Posterior vena cava (tissue), 2 donors: ENCODE data around the gene ATXN7L3. TPM values are rescaled to one million over a fixed set of nuclear protein-coding genes. Genes with fewer than 3 reads are reported as not detected.
"Not testable (repeated sequence)": the region's sequence is repeated elsewhere in the genome, so short reads cannot be mapped to it uniquely, and the experiment has no call there.

Experiments
- DNase-seq: peaks from one replicate; pipeline ENCODE4 v3.0.0-alpha.2; 2020; ENCODE audit warnings: low spot score
- intact Hi-C, 2 donors: fragments of 100-400 bp; cut with DNase I; formaldehyde crosslinking; loops; one replicate each; pipeline versions ENCODE4 v1.14.1 to v1.14.2; 2022 to 2023
- microRNA-seq, 2 donors: library from miRNA; unstranded; fragments of <30 nt; microRNA quantifications; one replicate each; pipeline ENCODE4 v1.2.0, GENCODE V29; 2020 to 2021; ENCODE audit warnings: borderline microRNAs expressed in 2 of 2
- total RNA-seq, 2 donors: library from RNA; stranded (reverse); fragmentation: NEBNext Ultra II Directional; extraction: Animal tissue kit (Norgen Biotek cat#: 25700); gene quantifications; one replicate each; pipeline ENCODE4 v1.2.1, GENCODE V29; 2021
- donor health status: DM: yes; HTN: yes; CAD: no.
- donor health status: DM: yes; HTN: yes; CAD: no.

The ATXN7L3 gene
- total RNA-seq, 2 donors from 2014 or later, result 49.2 to 61.9 TPM

DNA sequence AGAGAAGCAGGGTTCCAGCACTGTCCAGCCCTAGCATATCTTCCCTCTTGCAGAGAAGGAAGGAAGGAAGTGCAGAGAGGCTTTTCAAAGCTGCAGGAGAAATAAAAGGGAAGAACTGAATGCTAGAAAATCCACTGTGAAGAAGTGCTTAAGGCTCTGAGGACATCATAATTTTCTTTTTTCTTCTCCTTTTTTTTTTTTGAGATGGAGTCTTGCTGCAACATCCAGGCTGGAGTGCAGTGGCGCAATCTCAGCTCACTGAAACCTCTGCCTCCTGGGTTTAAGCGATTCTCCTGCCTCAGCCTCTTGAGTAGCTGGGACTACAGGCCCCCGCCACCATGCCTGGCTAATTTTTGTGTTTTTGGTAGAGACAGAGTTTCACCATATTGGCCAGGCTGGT, 50.6 kb downstream of the ATXN7L3 start:
- intact Hi-C loops, DNase-seq: not testable (repeated sequence)

DNA sequence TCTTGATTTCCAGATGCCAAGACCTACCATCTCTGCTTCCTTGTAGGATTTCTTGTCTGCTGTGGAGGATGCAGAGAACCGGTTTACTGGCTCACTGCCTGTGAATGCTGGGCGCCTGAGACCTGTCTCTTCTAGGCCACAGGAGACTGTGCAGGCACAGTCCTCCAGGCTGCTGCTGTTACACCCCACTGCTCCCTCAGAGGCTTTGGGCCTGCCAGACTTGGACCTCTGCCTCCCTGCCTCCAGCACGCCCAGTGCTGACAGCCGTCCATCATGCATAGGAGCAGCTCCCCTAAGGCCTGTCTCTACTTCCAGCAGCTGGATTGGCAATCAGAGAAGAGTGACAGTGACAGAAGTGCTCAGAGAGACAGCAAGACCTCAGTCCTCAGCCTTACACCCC, 51.9 kb downstream of the ATXN7L3 start:
- no peak for DNase-seq
- intact Hi-C loops, result no loop called here

DNA sequence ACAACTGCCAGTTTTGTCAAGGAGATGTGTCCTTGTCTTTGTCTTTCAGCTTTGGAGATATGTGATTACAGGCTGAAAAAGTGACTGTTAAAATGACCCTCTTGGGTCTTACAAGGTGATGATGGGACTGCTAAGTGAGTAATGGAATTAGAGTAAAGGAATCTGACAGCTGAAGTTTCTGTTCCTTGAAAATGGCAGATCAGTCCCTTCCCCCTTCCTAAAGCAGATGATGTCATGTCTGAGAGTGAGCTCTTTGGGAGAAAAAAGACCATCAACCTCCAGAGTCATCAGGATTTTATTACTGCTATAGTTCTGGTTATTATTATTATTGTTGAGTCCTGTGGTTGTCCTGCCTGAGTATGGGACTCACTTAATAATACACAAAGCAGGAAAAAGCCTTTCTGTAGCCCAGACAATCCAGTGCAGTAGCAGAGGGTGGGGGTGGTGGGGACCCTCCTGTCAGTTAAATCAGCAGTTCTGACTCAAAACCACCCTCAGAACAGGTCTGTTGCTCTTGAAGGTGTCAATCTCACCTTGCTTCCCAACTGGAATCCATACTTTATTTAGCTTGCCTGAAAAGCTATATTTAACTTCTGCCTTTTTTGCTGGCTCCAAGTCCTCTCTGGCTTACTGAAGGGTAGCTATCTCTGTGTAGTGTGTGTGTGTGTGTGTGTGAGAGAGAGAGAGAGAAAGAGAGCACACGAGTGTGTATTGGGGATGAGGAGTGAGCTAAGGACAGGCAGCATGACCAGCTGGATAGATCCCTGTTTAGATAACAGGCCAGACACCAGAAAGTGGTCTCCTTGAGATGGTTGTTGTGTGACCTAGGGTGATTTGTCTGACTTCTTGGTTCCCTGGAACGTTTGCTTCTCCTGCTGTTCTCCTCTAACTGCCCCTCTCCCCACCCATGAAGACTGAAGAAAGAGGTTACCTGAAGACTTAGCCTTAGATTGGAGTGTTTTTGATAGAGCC, 53.0 kb downstream of the ATXN7L3 start:
- DNase-seq, result no peak
- intact Hi-C loops, result no loop called here

DNA sequence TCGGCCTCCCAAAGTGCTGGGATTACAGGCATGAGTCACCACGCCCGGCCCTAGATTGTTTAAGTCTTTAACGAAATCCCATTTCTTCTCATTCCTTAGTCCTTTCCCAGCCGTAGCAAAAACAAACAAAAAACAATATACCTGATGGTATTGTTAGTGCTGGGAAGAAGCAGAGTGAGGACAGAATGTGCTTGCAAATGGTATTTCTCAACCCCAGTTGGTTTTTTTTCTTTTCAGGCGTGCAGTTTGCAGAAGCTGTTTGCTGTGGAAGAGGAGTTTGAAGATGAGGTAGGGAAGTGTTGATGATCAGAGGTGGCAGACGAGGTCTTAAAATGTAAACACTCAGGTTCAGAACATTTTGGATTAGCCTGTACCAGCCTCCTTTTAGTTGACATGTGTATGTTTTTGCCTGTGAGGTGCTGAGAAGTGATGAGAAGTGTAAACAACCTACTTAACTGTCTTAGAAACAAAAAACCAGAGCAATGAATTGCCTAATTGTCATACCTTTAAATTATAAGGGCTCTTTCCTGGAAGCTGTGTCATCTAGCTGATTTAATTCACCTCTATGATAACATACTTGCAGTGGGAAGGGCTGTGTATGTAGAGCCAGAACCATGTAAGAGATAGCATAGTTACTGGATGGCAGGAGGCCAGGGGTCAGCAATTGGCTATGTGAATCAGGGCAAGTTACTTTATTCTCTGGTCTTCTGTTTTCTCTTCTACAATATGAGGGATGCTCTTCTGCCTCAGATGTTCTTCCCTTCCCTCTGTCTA, 54.5 kb downstream of the ATXN7L3 start:
- intact Hi-C loops, result no loop called here
- no peak for DNase-seq

DNA sequence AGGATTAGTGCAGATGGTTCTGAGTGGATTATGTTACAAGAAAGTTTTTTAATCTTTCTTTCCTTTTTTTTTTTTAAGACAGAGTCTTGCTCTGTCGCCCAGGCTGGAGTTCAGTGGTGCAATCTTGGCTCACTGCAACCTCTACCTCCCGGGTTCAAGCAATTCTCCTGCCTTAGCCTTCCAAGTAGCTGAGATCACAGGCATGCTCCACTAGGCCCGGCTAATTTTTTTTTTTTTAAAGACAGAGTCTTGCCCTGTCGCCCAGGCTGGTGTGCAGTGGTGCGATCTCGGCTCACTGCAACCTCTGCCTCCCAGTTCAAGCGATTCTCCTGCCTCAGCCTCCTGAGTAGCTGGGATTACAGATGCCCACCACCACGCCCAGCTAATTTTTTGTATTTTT, 55.8 kb downstream of the ATXN7L3 start:
- not testable (repeated sequence) for DNase-seq
- intact Hi-C loops, result loop anchor here in 1 of 2 donors (2.0 kb wide), 1 partner anchor 29 kb away; no protein-coding TSS in a partner anchor

Small RNAs within 50 kb of the gene (microRNA-seq; reads per million reads assigned to microRNA genes)
- gene MIR6782, result 0 reads per million in 2 donors

Other genes starting within 250 kb of the ATXN7L3 start
- gene PYY, start 245.9 kb downstream of the ATXN7L3 start, total RNA-seq, result not detected
- 1 to 10 TPM in 1 of 2 donors, under 1 TPM in 1; 0.86 to 1.2 TPM for gene NAGS, start 195.3 kb downstream of the ATXN7L3 start, total RNA-seq
- 10 to 100 TPM; 12.9 to 14.8 TPM for gene TMEM101, start 184.9 kb downstream of the ATXN7L3 start, total RNA-seq
- 10 to 100 TPM; 37.5 to 38.2 TPM for gene LSM12, start 133.2 kb downstream of the ATXN7L3 start, total RNA-seq
- gene G6PC3, start 129.1 kb downstream of the ATXN7L3 start, total RNA-seq, result 10 to 100 TPM; 40.3 to 41.4 TPM
- gene HDAC5, start 76.2 kb downstream of the ATXN7L3 start, total RNA-seq, result 10 to 100 TPM; 28.5 to 51.7 TPM
- 1 to 10 TPM in 1 of 2 donors, under 1 TPM in 1; 0.65 to 1.2 TPM for gene HROB, start 58.0 kb downstream of the ATXN7L3 start, total RNA-seq
- 1 to 10 TPM in 1 of 2 donors, under 1 TPM in 1; 0.19 to 1.5 TPM for gene ASB16, start 29.2 kb downstream of the ATXN7L3 start, total RNA-seq
- gene TMUB2, start 12.9 kb downstream of the ATXN7L3 start, total RNA-seq, result 10 to 100 TPM; 26.3 to 31.2 TPM
- 10 to 100 TPM; 42.6 to 59.7 TPM for gene UBTF, start 19.8 kb upstream of the ATXN7L3 start, total RNA-seq
- 1 to 10 TPM; 1.5 to 4.2 TPM for gene SLC4A1, start 68.3 kb upstream of the ATXN7L3 start, total RNA-seq
- under 1 TPM in 1 of 2 donors, not detected in 1; 0.83 TPM for gene RUNDC3A, start 108.7 kb upstream of the ATXN7L3 start, total RNA-seq
- gene SLC25A39, start 124.9 kb upstream of the ATXN7L3 start, total RNA-seq, result 10 to 100 TPM; 47.0 to 56.9 TPM
- gene GRN, start 145.4 kb upstream of the ATXN7L3 start, total RNA-seq, result 100 to 1,000 TPM; 149 to 261 TPM
- under 1 TPM; 0.43 to 0.69 TPM for gene FAM171A2, start 164.0 kb upstream of the ATXN7L3 start, total RNA-seq
- gene ITGA2B, start 189.8 kb upstream of the ATXN7L3 start, total RNA-seq, result 1 to 10 TPM; 1.4 to 2.0 TPM